Activated CD4-positive, CD25-positive, alpha-beta regulatory T cell treated with anti-CD3 and anti-CD28 coated beads, Interleukin-2, amount 50 U/mL, for 24 hours (primary cell): ENCODE results near the gene LRRFIP1.
"Not testable (repeated sequence)": the region's sequence is repeated elsewhere in the genome, so short reads cannot be mapped to it uniquely, and the experiment has no call there.

Experiments used
- ATAC-seq, 2 donors: fragments of 150-1000 bp; cut with Tn5 transposase; one replicate each; pipeline ENCODE4 v1.10.0; 2021; ENCODE audit warnings: mild to moderate bottlenecking in 1 of 2, moderate library complexity in 1 of 2

Gene LRRFIP1

DNA sequence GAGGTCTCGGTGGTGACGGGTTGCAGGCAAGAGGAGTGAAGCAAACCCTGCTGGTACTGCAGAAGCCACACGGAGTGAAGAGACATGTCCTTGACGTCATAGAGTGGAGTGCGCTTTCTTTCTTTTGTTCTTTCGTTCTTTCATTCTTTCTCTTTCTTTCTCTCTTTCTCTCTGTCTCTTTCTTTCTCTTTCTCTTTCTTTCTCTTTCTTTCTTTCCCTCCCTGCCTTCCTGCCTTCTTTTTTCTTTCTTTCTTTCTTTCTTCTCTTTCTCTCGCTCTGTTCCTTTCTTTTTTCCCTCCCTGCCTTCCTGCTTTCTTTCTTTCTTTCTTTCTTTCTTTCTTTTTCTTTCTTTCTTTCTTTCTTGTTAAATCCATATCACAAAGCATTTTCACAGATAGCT lies 39.2 kb downstream of the LRRFIP1 start:
- no peak for ATAC-seq

DNA sequence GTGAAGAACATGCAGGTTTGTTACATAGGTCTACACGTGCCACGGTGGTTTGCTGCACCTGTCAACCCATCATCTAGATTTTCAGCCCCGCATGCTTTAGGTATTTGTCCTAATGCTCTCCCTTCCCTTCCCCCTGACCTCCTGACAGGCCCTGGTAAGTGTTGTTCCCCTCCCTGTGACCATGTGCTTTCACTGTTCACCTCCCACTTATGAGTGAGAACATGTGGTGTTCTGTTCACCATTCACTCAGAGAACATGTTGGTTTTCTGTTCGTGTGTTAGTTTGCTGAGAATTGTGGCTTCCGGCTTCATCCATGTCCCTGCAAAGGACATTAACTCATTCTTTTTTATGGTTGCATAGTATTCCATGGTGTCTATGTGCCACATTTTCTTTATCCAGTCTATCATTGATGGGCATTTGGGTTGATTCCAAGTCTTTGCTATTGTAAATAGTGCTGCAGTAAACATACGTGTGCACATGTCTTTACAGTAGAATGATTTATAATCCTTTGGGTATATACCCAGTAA lies 39.7 kb downstream of the LRRFIP1 start:
- not testable (repeated sequence) for ATAC-seq

DNA sequence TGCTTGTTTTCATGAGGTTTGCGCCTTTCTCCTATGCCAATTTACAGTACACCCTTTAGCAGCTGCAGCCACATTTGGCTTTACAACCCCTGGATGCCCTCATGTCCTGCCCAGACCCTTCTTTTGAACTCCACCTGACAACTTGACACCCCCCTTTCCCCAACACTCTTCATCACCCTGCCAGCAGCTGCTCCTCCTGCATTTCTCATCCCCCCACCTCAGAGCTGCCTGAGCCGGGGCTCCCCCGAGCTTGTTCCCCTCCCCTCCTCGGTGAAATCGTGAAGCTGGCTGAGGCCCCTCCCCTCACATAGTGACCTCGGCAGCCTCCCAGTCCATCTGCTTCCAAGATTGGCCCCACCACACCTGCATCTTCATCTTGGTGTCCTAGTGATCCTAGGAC lies 40.5 kb downstream of the LRRFIP1 start:
- no peak for ATAC-seq

DNA sequence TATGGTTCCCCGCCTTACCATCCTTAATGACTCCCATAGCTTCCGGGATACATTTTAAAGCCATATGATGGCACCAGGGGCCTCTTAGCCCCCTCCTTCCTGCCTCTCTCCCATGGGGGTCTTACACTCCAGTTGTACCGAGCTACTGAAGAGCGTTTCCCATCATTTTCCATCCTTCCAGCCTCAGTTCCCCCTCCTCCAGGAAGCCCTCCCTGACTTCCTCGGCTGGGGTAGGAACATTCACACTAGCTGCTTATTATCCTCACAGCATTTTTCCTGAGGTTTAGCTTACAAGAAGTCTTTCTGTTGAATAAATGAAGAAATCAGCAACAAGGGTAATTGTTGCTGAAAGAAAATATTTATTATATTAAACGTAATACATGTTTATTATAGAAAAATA lies 41.1 kb downstream of the LRRFIP1 start:
- no peak for ATAC-seq

DNA sequence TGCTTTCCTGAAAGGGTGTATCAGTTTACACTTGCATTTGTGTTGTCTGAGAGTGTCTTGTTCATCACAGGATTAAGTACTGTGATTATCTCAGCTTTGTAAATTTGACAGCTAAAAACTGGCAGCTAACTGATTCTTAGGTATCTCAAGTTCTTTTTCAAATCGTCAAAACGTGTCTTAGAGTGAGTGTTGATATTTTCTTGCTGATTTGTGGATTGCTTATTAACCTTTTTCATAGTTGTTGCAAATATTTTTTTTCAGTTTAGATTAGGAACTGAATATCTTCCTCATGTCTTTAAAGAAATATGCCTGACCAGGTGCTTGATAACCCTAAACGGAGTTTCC lies 41.9 kb downstream of the LRRFIP1 start:
- ATAC-seq: no peak

DNA sequence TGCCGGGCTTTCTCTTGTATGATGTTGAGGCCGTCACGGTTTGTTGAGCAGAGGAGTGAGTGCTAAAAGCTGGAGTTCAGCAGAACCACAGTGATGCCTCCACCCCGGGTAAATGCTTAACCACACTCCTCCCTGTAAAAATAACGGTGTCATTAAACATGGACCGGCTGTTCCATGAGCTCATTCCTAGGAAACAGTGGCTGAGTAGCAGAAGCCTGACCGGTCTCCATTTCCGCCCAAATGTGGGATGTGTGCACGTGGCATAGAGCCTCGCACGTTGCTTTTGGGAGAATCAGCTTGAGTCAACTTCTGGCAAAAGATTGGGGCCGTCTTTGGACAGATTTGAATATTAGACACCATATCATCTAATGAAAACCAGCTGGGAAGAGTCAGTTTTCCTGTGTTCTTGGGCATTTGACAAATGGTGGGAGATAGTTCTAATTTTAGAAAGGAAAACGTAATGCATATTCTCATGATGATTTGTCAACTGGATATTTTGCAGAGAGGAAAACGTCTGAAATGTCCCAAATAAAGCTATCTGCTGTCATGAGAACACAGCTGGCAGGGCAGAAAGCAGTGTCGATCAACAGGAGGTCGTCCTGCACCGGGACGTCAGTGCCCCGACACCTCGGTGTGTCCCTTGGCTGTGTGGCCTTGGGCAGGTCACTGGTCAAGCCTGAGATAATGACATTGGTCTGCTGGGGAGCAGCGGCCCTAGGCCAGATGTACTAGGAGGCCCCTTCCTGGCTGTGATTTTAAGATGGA lies 42.4 kb downstream of the LRRFIP1 start:
- no peak for ATAC-seq

DNA sequence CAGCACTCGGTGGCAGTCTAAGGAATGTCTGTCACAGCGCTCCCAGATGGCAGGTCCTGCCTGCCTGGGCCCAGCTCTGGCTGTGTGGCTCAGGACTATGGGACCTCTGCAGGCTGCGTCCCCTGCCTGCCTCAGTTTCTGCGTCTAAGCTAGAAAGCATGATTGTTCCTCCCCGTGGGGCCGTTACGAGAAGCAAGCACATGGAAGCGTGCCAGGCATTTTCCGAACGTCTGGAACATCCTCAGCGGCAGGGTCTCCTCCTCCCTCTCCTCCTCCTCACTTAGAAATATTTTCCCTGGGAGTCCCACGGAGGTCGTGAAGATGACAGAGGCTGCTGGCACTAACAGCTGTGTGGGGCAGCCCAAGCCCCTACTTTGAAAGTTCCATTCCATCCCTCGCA lies 43.3 kb downstream of the LRRFIP1 start:
- ATAC-seq: no peak

DNA sequence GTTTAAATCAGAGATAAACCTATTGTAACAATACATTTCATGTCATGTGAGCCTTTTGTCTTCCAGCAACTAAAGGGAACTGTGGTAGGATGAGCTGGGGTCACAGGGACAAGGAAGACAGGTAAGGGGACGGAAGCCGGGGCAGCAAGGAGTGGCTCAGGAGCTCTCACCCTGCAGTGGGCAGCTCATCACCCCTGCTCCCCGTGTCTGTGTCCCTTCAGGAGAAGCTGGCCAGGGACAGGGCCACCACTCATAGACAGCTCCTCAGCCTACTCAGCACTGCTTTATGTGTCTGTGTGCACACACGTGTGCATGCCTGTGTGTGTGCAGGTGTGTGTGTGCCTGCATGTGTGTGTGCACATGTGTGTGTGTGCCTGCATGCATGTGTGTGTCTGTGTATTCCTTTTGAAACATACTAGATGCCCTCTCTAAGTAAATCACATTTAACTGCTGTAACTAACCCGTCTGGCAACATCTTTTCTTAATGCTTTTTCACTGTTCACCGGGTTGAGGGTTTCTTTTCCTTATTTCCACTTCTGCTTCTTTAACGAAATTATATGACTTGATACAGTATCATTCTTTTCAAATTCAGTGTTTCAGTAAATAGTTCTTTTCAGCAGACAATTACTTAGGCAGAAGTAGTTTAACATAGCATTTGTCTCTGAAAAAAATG lies 44.2 kb downstream of the LRRFIP1 start:
- ATAC-seq: no peak

DNA sequence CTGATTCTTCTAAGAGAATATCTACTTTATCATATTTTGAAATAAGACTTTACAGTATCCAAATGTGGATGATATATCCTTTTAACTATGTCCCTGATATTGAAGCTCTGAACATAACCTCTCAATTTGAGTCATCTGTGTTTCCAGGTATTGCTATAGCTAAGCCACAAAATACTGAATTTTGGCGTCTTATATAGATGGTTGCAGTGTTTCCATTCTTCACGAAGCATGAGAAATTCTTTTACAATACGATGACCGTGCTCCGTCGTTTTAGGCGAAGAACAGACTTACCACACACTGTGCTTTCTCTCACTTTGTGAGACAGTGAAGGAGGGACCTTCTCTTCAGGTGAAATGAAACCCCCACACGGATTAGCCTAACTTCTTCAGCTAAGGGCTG lies 45.3 kb downstream of the LRRFIP1 start:
- peak; percentile 11 to 22 for ATAC-seq

DNA sequence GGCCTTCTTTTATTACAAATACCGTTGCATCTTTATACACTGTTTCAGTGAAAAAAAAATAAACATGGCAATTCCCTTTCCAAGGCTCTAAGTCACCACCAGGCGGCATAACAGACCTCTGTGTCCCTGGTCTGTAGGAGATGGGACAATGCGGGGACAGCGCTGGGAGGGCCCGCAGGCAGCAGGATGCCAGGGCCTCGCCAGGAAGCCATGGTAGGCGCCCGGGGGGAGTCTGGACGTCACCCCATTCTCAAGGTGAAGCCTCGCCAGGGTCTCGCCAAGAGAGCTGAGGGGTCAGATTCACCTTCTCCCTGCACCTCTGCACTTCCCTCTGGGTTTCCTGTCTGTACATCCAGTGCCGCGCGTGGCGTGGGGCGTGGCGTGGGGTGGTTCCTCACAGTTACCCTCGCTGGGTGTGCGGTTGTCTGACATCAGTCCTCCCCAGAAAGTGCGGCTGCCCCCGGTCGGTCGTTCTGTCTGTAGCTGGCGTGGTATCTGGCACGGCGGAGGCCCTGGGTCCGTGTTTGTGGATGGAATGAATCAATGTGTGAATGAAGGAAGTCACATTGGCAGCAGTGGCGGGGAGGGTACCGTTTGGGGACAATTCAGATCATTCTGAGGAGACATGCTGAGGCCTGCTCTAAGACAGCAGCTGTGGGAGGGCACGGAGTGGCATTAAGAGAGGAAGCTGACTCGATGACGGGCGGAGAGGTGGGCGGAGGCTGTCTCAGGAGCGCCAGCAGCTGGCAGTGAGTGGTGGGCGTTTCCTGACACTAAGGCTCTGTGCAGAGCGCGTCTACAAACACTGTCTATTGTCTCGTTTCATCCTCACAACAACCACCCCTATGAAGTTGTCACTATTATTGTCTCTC lies 46.0 kb downstream of the LRRFIP1 start:
- ATAC-seq: peak; percentile 76 to 78

DNA sequence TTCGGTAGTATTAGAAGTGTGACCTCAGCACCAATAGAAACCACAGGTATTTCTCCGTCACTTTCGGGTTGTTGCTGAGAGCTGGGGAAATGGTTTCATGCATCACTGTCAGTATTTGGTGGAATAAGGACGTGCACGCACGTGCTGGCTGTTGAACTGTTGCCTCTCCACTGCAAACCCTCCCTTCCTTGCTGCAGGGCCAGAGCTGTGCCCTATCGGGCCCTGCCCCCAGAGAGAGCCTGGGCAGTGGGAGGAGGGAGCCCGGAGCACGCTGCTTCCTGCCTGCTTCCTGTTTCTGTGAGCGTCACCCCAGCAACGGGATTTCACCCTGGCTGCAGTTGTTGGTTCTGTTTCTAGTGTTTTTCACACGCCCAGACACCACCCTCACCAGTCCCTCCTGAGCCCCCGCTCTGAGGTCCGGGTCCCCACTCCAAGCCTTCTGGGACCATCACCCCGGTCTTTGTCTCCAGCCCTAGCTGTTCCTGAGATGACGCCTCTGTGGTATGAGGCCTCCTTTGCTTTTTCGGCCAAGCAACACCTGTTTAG lies 47.4 kb downstream of the LRRFIP1 start:
- peak; percentile 50 to 58 for ATAC-seq

DNA sequence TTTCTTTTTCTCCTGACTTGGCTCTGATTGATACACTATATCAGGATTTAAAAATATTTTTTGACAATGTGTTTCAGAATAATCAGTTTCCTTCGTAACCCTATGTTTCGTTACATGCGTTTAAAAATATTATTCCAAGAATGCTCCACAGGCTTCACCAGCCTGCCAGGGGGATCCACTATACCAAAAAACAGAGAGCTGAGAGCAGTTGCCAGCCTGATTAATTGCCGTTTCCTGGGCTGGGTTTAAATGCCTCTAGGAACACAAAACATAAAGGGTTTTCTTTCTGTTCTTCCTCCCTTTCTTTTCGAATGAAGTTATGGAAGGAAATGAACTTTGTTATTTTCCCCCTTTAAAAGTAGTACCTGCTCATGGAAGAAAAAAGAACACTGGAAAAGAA lies 47.9 kb downstream of the LRRFIP1 start:
- no peak for ATAC-seq

DNA sequence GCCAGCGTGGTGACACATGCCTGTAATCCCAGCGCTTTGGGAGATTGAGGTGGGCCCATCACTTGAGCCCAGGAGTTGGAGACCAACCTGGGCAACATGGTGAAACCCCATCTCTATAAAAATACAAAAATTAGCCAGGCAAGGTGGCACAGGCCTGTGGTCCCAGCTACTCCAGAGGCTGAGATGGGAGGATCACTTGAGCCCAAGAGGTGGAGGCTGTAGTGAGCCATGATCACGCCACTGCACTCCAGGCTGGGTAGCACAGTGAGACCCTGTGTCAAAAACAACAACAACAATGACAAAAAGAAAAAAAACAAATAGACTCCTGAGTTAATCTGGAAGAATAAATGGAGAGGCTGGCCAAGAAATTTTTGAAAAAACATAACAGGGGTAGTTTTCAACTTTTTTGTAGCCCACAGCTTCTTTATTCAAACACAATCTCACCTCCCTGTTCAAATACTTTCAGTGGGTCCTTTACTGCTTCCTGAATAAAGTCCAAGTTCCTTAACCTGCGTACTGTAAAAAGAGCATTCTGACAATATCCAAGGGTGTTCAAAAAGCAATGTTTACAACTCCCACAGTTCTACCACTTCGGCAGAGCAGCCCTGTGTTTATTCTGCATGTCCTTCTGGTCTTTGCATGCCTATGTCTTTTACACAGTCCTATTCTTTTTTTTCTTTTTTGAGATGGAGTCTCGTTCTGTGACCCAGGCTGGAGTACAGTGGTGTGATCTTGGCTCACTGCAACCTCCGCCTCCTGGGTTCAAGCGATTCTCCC lies 53.5 kb downstream of the LRRFIP1 start:
- ATAC-seq: no peak

DNA sequence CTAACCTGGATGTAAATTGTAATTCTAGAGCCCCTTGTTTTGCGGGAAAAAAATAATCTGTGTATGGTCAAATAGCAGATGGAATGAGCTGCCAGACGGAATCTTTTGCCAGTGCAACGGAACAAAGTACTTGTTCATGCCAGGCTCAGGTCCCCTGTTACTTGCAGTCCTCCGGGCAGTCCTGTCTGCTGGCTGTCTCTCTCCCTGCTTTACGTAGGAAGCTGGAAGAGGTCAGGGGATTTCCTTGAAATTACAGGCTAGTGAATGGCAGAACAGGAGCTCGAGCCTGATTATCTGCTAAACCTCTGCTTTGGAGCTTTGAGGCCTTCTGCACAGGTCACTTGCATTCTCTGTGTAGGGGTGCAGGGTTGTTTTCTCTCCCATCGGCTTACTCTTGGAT lies 54.8 kb downstream of the LRRFIP1 start:
- no peak for ATAC-seq

DNA sequence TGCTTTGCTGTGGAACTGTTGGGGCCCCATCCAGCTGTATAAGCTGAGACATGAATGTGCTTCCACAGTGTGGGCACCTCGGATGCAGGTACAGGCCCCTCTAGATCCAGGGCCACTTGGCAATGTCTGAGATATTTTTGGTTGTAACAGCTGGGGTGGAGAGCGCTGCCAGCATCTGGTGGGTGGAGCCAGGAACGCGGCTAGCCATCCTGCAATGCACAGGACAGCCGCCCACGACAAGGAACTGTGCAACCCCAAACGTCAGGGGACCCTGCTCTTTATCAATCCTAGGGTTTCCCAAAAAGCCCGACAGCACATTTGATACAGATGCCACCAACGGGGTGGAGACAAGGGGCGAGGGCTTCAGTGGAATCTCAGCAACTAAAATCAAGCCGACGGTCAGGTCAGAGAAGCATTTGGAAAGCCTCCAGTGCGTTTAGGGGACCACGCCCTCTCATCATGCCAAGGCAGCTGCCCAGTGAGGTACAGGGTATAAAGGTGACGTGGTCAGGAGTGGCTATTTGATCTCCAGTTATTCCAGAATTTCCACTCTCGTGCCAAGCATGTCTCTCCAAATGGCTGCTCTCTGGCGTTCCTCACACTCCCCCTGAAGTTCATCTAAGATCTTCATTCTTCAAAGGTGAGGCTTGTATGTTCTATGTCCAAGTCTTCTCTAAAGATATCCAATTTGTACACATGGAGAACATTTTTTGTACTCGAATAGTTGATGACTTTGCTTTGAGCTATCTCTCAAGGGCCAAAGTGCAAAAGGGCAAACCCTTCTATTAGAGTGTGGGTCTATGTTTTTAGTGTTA lies 55.7 kb downstream of the LRRFIP1 start:
- no peak for ATAC-seq

DNA sequence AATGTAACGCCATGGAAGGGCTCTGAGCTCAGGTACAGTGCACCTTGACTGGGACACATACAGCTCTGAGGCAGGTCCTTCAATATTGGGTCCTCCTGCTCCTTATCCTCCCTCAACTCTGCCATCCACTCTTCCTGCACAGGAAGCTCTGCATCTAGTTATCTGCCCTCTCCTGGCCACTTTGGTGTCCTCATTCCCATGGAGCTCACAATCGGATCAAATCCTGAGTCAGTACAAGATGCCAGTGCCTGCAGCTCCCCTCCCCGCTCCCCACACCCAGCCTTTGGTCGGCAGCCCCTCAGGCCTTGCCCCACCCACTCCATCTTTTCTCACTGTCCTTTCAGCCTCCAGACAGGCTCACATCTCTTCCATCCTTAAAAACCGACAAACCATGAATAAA lies 58.0 kb downstream of the LRRFIP1 start:
- ATAC-seq: no peak

DNA sequence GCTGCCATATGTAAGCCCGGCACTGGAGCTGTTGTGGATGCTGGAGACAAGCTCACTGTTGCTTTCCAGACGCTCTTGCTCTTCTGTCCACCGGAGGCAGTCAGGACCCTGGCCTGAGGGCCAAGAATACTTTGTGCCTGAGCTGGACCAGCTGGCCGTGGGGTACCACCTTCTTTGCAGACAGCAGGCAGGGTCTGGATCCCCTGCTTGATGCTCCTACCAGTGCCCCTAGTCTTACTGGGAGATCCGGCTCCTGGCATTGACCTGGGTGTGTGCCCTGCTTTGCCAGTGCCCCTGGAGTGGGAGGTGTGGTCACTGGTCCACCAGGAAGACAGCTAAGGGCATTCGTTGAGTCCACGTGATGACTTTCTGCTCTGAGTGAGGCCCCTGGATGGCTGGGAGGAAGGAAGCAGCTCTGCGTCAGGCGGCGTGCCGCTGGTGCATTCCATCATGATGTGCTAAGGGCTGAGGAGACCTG lies 59.3 kb downstream of the LRRFIP1 start:
- ATAC-seq: no peak

DNA sequence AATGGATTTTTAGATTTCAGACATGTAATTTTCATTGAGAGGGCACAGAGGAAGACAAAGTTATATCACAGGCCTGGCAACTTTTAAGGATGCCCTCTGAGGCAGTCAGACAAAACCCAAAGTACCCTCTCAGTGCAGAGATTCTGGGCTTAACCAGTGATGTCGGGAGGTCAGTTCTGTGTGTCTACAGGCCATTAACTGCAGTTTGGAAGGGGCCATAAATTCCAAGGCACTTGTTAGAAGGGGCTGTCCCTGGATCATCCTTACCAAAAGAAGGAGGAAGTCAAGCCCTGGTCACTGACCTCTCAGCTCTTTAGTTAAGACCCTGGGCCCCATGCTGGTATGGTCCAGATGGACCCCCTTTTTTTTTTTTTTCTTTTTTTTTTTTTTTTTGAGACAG lies 60.7 kb downstream of the LRRFIP1 start:
- no peak for ATAC-seq

DNA sequence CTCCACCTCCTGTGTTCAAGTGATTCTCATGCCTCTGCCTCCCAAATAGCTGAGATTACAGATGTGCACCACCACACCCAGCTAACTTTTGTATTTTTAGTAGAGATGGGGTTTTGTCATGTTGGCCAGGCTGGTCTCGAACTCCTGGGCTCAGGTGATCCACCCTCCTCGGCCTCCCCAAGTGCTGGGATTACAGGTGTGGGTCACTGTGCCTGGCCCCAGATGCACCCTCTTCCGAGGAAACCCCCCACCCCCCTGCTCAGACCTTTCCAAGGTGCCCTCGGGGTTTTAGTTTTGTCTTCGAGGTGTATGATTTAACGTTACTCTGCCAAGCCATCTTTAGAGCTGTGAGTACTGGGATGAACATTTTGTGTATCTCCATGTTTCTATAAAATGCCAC lies 61.2 kb downstream of the LRRFIP1 start:
- ATAC-seq: not testable (repeated sequence)

DNA sequence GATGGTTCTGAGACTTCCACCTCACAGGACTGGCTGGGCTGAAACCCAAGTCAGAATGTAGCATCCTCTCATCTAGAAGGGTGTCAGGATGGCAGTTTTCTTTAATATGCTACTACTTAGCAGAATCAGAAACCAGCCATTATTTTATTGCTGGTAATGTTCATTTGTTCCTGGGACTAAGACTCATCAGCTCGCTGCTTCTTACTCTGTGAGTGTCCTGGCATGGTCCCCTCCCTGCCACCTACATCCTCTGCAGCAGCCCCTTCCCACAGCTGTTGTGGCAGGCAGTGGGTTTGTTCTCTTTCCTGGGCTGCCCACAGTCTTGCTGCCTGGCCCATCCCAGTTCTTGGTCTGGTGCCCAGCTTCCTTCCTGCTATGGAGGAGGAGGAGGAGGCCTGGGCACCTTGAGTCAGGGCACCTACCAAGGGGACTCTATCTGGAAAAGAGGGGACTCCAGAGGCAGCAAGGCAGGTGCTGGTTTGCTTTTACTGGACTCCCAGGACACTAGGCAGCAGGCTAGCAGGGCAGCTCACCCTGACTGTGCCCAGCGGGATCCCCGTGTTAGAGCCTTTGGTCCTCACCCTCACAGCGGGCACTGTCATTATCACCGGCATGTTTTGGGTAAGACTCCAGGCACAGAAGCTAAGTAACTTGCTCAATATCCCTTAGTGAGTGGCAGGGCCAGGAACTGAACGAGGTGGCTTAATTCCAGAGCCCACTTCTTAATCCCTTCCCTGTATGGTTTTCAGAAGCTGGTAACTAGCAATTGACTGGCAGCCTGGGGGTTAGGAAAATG lies 62.1 kb downstream of the LRRFIP1 start:
- no peak for ATAC-seq
